GM21619 (cell line): ENCODE data around the gene KNDC1.
"Not testable (repeated sequence)": the region's sequence is repeated elsewhere in the genome, so short reads cannot be mapped to it uniquely, and the experiment has no call there.

Experiments used
- ATAC-seq: cut with Tn5 transposase; IDR thresholded peaks from one replicate; pipeline ENCODE4 v1.9.1; 2021; ENCODE audit not compliant: unreplicated experiment

KNDC1 gene

DNA sequence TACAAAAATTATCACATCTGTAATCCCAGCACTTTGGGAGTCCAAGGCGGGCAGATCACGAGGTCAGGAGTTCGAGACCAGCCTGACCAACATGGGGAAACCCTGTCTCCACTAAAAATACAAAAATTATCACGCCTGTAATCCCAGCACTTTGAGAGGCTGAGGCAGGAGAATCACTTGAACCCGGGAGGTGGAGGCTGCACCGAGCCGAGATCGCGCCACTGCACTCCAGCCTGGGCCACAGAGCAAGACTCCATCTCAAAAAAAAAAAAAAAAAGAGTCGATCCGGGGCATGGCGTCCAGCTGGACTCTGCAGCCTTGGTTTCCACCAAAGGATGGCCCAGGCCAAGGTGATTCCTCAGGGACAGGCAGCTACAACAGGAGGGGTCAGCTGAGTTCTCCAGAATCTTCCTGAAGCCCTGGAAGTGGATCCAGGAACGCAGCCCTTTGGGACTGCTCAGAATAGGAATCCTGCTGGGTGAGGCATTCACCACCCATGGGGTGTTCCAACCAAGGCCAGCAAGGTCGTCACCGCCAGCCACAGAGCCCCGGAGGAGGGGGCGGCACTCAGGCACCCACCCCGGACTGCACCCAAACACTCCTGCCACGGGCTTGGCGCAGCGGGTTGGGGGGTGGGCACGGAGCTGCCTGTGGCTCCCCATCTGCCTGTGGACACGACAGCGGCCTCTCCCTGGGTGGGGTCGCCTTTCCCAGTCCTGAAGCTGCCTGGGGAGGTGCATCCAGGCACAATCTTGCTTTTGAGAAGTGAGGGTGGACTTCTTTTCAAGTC, 58.0 kb downstream of the KNDC1 start:
- no peak for ATAC-seq

DNA sequence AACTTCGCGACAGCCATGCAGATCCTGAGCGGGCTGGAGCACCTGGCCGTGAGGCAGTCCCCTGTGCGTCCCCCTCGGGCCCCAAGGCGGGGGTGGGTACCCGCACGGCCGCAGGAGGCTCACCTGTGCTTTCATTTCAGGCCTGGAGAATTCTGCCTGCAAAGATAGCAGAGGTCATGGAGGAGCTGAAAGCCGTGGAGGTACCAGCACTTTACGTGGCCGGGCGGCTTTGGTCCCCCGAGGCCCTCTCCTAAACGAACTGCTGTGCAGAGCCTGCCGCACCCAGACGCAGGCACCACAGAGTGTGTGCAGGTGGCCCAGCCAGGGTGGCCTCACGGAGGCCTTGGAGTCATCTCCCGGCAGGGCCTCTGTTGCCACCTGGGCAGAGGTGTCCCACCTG, 58.9 kb downstream of the KNDC1 start:
- ATAC-seq: no peak

DNA sequence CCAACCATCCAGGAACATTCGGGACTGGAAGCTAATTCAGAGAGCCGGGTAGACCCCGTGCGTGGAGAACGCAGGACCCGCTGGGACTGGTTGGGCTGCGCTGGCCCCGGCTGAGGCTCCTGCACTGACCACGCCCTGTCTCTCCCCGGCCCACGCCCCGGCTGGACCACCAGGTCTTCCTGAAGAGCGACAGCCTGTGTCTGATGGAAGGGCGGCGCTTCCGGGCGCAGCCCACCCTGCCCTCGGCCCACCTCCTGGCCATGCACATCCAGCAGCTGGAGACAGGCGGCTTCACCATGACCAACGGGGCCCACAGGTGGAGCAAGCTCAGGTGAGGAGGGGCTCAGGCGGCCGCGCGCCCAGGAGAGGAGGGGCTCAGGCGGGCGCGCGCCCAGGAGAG, 59.8 kb downstream of the KNDC1 start:
- ATAC-seq: no peak

DNA sequence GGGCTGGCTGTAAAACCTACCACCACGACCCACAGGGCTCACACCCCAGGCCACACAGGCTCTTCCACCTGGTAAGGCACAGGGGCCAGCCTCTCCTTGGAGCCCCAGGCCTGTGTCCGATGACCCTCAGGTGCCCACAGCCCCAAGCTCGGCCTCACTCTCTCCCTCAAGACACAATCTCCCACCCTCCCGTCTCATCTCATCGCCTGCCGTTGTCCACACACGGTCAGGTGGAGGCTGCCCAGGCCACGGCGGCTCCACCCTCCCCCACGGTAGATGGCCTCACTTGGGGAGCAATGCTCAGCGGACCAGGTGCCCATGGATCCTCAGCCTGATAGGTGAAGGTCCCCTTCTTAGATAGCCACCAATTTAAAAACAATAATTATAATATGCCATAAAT, 61.3 kb downstream of the KNDC1 start:
- ATAC-seq: no peak

- ATAC-seq: not testable (repeated sequence)
These were observed 61.7 kb downstream of the KNDC1 start for GRCh38 chr10:133221756-133222155.

DNA sequence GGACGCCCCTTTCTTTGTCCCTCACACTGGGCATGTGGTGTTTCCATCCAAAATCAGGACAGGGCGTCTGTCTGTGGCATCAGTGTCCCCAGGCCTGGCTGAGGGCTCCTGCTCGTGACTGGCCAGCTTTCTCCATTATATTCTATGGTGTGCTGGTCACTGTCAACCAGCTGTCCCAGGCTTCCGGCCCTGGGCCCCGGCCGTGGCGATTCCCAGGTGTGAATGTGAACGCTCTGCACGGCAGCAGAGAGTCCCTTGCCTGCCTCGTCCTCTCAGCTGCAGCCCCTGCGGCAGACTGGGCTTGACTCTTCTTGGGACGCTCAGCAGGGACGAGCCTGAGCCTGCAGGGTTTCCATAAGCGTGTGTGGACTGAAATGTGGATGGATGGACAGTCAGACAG, 64.1 kb downstream of the KNDC1 start:
- no peak for ATAC-seq

GRCh38 chr10:133224756-133225372, 64.8 kb downstream of the KNDC1 start:
- ATAC-seq: no peak

GRCh38 chr10:133225707-133226191, 65.7 kb downstream of the KNDC1 start:
- ATAC-seq: no peak

DNA sequence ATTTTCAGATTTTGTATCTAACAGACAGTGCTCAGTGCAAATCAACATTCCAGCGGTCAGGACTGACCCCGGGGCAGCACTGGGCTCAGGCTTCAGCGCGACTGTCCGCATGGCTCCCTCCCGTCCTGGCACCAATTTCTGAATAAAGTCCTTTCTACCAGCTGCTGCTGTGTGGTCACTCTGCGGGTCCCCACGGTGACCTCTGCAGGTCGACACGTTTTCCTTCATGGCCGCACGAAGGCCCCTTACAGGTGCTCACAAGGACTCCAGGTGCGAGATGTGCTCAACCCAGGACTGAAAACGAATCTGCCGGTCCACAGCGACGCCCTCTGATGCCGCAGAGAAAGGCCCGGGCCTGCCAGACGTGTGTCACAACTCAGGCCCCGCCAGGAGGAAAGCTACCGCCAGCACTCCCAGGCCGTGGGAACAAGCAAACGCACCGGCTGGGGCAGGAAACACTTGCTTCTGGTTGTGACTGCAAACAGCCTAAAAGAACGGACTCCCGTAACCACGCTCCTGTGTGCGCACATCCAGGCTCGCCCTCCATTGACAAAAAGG, 66.3 kb downstream of the KNDC1 start:
- no peak for ATAC-seq

GRCh38 chr10:133227256-133227655, 67.2 kb downstream of the KNDC1 start:
- ATAC-seq: no peak

- no peak for ATAC-seq
These were observed 69.4 kb downstream of the KNDC1 start for GRCh38 chr10:133229265-133230043.

GRCh38 chr10:133230044-133230361, 70.0 kb downstream of the KNDC1 start, which contains the start of gene UTF1:
Gene UTF1, plus strand, starts transcription at chr10:133230217. Its CDS starts 72 bp downstream, at chr10:133230289.
- no peak for ATAC-seq

DNA sequence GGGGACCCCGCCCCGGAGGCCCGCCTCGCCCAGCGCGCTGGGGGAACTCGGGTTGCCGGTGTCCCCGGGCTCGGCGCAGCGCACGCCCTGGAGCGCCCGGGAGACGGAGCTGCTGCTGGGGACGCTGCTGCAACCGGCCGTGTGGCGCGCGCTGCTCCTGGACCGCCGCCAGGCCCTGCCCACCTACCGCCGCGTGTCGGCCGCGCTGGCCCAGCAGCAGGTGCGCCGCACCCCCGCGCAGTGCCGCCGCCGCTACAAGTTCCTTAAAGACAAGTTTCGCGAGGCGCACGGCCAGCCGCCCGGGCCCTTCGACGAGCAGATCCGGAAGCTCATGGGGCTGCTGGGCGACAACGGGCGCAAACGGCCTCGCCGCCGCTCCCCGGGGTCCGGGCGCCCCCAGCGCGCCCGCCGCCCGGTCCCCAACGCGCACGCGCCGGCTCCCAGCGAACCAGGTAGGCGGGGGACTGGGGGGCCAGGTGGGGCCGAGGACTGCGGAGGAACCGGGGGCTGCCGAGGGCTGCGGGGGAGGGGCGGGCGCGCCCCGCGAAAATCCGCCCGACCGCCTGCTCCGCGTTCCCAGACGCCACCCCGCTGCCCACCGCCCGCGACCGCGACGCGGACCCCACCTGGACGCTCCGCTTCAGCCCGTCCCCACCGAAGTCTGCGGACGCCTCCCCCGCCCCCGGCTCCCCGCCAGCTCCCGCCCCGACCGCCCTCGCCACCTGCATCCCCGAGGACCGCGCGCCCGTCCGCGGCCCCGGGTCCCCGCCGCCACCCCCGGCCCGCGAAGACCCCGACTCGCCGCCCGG, 70.6 kb downstream of the KNDC1 start:
- ATAC-seq: no peak

DNA sequence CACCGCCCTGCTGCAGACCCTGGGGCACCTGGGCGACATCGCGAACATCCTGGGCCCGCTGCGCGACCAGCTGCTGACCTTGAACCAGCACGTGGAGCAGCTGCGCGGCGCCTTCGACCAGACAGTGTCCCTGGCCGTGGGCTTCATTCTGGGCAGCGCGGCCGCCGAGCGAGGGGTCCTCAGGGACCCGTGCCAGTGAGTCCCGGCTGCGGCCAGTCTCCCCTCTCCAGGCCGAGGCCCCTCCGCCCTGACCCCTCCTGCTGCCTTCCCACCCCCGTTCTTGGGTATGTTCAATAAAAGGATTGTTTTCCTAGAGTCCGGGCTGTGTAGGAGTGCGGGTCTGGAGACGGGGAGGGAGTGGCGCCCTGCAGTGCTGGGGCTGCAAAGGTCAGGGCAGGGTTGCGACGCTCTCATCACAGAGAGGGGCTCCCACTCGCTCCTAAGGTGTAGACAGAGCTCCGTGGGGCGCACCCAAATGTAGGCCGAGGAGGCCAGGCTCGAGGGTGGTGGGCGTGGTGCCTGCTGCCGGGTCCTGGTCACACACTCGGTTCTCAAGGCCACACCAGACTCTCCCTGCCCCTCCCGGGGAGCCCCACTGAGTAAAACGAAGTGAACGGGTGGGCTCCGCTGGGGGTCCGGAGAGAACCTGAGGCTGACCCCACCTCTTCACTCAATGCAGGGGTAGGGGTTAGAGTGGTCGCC, 71.4 kb downstream of the KNDC1 start:
- no peak for ATAC-seq

DNA sequence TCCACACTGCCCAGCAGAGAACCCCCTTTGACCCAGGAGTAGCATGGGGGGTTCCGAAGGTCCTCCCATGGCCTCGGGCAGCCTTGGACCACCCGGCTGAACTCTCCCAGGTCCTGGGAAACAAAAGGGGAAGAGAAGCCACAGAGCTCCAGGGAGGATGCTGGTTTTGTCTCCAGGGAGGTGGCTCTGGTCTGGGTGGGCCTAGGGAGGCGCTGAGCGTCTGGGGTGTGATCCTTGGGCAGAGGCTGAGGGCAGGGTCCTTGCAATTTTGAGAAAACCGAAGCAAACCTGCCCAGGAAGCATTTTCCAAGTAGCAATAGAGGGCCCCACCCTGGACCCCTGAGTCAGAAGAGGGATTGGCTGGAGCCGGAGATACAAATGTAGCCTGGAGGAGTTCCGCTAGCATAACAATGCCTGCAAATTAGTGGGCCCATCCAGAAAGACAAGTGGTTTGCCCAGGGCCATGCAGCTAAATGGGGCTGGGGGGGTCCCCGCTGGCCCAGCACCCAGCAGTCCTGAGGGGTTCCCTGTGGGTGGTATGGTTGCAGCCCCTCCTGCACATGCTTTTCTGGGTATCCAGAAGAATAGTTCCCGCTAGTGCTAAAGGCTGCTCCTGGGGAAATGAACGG, 72.0 kb downstream of the KNDC1 start:
- ATAC-seq: no peak

DNA sequence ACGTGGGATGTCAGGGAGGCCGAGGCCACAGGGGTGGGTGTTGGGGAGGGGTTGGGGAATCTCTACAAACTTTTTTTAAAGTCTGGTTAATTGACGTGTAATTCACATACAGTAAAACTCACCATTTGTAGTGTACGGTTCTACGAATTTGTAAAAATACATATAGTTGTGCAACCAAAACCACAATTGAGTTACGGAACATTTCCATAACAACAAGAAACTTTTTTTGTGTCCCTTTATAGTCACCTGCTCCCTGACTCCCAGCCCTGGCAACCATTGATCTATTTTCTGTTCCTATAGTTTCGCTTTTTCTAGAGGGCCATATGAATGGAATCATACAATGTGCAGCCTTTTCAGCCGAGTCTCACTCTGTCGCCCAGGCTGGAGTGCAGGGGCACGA, 74.8 kb downstream of the KNDC1 start:
- not testable (repeated sequence) for ATAC-seq

- no peak for ATAC-seq
These were observed 75.3 kb downstream of the KNDC1 start for GRCh38 chr10:133235265-133235855.

- ATAC-seq: no peak
These were observed 75.9 kb downstream of the KNDC1 start for GRCh38 chr10:133235932-133236331.
